Activated CD8-positive, alpha-beta memory T cell treated with anti-CD3 and anti-CD28 coated beads, Interleukin-2, amount 50 U/mL, for 24 hours (primary cell): ENCODE measurements around the gene CMSS1.

Experiments used
- DNase-seq: peaks from one replicate; pipeline ENCODE4 v3.0.0-alpha.2; 2020; ENCODE audit errors: extremely low read depth

The CMSS1 gene

GRCh38 chr3:99817437-99818240 is at the start of gene CMSS1:
Gene CMSS1, plus strand, starts transcription at chr3:99817862.
- DNase-seq: peak; percentile 87

- DNase-seq: no peak
Measured at GRCh38 chr3:99768126-99768525, 49.5 kb upstream of the CMSS1 start.

GRCh38 chr3:99768808-99769501 is 48.7 kb upstream of the CMSS1 start:
- DNase-seq: no peak

GRCh38 chr3:99772171-99772570 is 45.5 kb upstream of the CMSS1 start:
- no peak for DNase-seq

- DNase-seq: no peak
Measured at GRCh38 chr3:99772671-99773070, 45.0 kb upstream of the CMSS1 start.

GRCh38 chr3:99774467-99774866 is 43.2 kb upstream of the CMSS1 start:
- no peak for DNase-seq

- DNase-seq: no peak
Measured at GRCh38 chr3:99776516-99777209, 41.0 kb upstream of the CMSS1 start.

- no peak for DNase-seq
Measured at GRCh38 chr3:99777210-99777549, 40.5 kb upstream of the CMSS1 start.

GRCh38 chr3:99777708-99778107 is 40.0 kb upstream of the CMSS1 start:
- no peak for DNase-seq

- no peak for DNase-seq
Measured at GRCh38 chr3:99780749-99781148, 36.9 kb upstream of the CMSS1 start.

- no peak for DNase-seq
Measured at GRCh38 chr3:99781761-99782160, 35.9 kb upstream of the CMSS1 start.

- DNase-seq: no peak
Measured at GRCh38 chr3:99783011-99783573, 34.6 kb upstream of the CMSS1 start.

GRCh38 chr3:99789011-99789721 is 28.5 kb upstream of the CMSS1 start:
- DNase-seq: no peak

- no peak for DNase-seq
Measured at GRCh38 chr3:99794485-99794884, 23.2 kb upstream of the CMSS1 start.

GRCh38 chr3:99795573-99795972 is 22.1 kb upstream of the CMSS1 start:
- DNase-seq: no peak

- DNase-seq: no peak
Measured at GRCh38 chr3:99799422-99799821, 18.2 kb upstream of the CMSS1 start.

GRCh38 chr3:99803297-99803696 is 14.4 kb upstream of the CMSS1 start:
- DNase-seq: no peak

GRCh38 chr3:99805160-99805559 is 12.5 kb upstream of the CMSS1 start:
- DNase-seq: no peak

GRCh38 chr3:99808163-99808794 is 9.4 kb upstream of the CMSS1 start:
- no peak for DNase-seq

- DNase-seq: no peak
Measured at GRCh38 chr3:99809565-99809964, 8.1 kb upstream of the CMSS1 start.

GRCh38 chr3:99810403-99810802 is 7.3 kb upstream of the CMSS1 start:
- no peak for DNase-seq
